ENCODE measurements around the gene NEK2. TPM values are rescaled to one million over a fixed set of nuclear protein-coding genes. Genes with fewer than 3 reads are reported as not detected.

The NEK2 gene
- total RNA-seq, 1 experiment from 2014 or later = 47.5 TPM

DNA sequence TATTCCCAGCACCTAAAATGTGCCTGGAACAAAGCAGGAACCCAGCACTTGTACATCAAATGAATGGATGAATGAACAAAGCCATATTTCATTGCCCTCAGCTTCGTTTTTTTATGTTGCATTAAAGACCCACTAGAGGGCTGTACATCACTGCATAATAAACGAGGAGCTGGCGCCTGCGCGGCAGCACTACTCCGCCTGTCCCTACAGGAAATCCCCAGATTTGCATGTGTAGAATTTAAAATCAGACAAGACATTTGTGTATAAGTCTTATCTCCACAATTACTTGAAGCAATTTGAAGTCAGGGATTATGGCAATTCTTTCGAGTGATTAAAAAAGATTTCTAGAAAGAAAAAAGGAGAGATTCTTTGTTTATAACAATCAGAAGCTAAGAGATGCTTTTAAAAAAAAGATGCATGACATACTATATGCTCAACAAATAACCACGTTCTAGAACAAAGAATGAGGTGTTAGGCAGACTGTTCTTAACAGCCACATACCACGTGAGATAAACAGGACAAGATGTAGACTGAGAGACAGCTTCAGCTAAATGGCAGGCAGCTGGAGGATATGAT lies 5.4 kb upstream of the NEK2 start:
- peak overlapping the region; percentile 72 for H2AFZ ChIP-seq (ENCODE audit: low read length)
- H3F3A ChIP-seq (ENCODE audit: low read length, unreplicated experiment) = no peaks in the 10 kb centered on the region
- peak; percentile 90 for ATAC-seq
- no peaks in the 10 kb centered on the region for H4K20me1 ChIP-seq (ENCODE audit: low read length)
- DNase-seq = peak; percentile 94
- peak overlapping the region; percentile 17; the same call in 1 of the 2 replicates for H3K4me2 ChIP-seq (ENCODE audit: low read length)
- no peaks in the 10 kb centered on the region for H3K79me2 ChIP-seq (ENCODE audit: low read length)
- CTCF ChIA-PET = interaction anchor here (0.6 to 1.9 kb wide), 12 partner anchors 10 to 1812 kb away, joined by 3 to 32 read pairs (median 4); partner anchors contain the start of genes DTL and INTS7
- H3K9me2 ChIP-seq (replicated peaks; ENCODE audit: low read length) = no peaks in the 10 kb centered on the region
- H3K36me3 ChIP-seq (ENCODE audit: low read depth, low read length) = no peaks in the 10 kb centered on the region
- no TSS peak for BruUV-seq (replicated peaks)
- POLR2A ChIA-PET (ENCODE audit: unreplicated experiment) = interaction anchor here (0.6 to 0.8 kb wide), 2 partner anchors 16 to 1339 kb away, joined by 5 to 7 read pairs; no protein-coding TSS in a partner anchor
- H3K9me3 ChIP-seq (ENCODE audit: low read length) = no peaks in the 10 kb centered on the region
- intact Hi-C loops (cut with micrococcal nuclease) = loop anchor here (1.0 to 10.0 kb wide), 9 partner anchors 149 to 775 kb away; partner anchors contain the start of genes DTL, INTS7 and LPGAT1
- TF ChIP-seq EZH2phosphoT487 (IDR thresholded peaks at IDR 0.05; ENCODE audit: borderline replicate concordance, low read length) = no peak
- TF ChIP-seq, protein P1, sequence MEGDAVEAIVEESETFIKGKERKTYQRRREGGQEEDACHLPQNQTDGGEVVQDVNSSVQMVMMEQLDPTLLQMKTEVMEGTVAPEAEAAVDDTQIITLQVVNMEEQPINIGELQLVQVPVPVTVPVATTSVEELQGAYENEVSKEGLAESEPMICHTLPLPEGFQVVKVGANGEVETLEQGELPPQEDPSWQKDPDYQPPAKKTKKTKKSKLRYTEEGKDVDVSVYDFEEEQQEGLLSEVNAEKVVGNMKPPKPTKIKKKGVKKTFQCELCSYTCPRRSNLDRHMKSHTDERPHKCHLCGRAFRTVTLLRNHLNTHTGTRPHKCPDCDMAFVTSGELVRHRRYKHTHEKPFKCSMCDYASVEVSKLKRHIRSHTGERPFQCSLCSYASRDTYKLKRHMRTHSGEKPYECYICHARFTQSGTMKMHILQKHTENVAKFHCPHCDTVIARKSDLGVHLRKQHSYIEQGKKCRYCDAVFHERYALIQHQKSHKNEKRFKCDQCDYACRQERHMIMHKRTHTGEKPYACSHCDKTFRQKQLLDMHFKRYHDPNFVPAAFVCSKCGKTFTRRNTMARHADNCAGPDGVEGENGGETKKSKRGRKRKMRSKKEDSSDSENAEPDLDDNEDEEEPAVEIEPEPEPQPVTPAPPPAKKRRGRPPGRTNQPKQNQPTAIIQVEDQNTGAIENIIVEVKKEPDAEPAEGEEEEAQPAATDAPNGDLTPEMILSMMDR (conservative IDR thresholded peaks at IDR 0.05; ENCODE audit: low read depth, low read length) = peak; percentile 91
- H3K4me1 ChIP-seq (ENCODE audit: insufficient read depth, low read length) = peaks cover 7% of the 10 kb centered on the region; the same call in 1 of the 2 replicates
- no peak overlapping the region for H3K9ac ChIP-seq (ENCODE audit: low read length)
- no peaks in the 10 kb centered on the region for H3K27me3 ChIP-seq (ENCODE audit: low read length)
- H3K4me3 ChIP-seq (ENCODE audit: low read length) = no peak overlapping the region
- H3K27ac ChIP-seq (ENCODE audit: low read length) = no peak overlapping the region

DNA sequence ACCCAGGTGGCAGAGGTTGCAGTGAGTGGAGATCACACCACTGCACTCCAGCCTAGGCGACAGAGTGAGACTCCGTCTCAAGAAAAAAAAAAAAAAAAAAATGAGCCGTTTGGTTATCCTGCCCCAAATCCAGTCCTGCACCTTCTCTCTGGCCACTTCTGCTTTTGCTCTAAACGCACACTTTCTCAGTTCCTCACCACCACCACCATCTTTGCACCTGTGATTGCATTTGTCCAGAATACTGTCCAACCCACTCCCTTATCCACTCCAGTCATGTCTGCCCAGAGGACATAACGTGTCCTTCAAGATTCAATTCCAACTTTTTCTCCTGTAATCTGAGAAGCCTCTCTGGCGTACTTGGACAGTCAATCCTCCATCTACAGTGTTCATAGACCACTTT lies 2.2 kb upstream of the NEK2 start:
- Histone ChIP-seq H3K27ac (ENCODE audit: low read length) (no peak overlapping the region), H4K20me1 (ENCODE audit: low read length) (0 out of 2 replicates have a peak, but pooled peaks cover 2% of the 10 kb centered on the region), H3K36me3 (ENCODE audit: low read depth, low read length) (peaks cover 7% of the 10 kb centered on the region), H2AFZ (ENCODE audit: low read length) (no peak overlapping the region), H3K9ac (ENCODE audit: low read length) (no peak overlapping the region), H3K9me2 (replicated peaks; ENCODE audit: low read length) (no peaks in the 10 kb centered on the region), H3K79me2 (ENCODE audit: low read length) (peaks cover 25% of the 10 kb centered on the region), H3K4me2 (ENCODE audit: low read length) (no peak overlapping the region), H3K4me3 (ENCODE audit: low read length) (no peak overlapping the region), H3K27me3 (ENCODE audit: low read length) (no peaks in the 10 kb centered on the region), H3K9me3 (ENCODE audit: low read length) (no peaks in the 10 kb centered on the region), H3K4me1 (ENCODE audit: insufficient read depth, low read length) (peaks cover 22% of the 10 kb centered on the region), H3F3A (ENCODE audit: low read length, unreplicated experiment) (no peaks in the 10 kb centered on the region)
- BruUV-seq (replicated peaks) = no TSS peak
- no peak for TF ChIP-seq EZH2phosphoT487 (IDR thresholded peaks at IDR 0.05; ENCODE audit: borderline replicate concordance, low read length)
- TF ChIP-seq EZH2 (IDR thresholded peaks at IDR 0.05; ENCODE audit: low read length, unreplicated experiment) = no peak
- TF ChIP-seq, protein P1 (conservative IDR thresholded peaks at IDR 0.05; ENCODE audit: low read depth, low read length) = no peak
- ChIA-PET POLR2A (ENCODE audit: unreplicated experiment) (no interaction called here), CTCF (no interaction called here)
- DNase-seq = no peak
- no peak for ATAC-seq
- intact Hi-C loops (cut with micrococcal nuclease) = no loop called here

- Histone ChIP-seq H3K4me2 (ENCODE audit: low read length) (no peak overlapping the region), H3K9me3 (ENCODE audit: low read length) (no peaks in the 10 kb centered on the region), H3F3A (ENCODE audit: low read length, unreplicated experiment) (no peaks in the 10 kb centered on the region), H3K36me3 (ENCODE audit: low read depth, low read length) (peaks cover 8% of the 10 kb centered on the region), H3K4me1 (ENCODE audit: insufficient read depth, low read length) (peaks cover 28% of the 10 kb centered on the region), H3K27ac (ENCODE audit: low read length) (no peak overlapping the region), H3K9me2 (replicated peaks; ENCODE audit: low read length) (no peaks in the 10 kb centered on the region), H4K20me1 (ENCODE audit: low read length) (0 out of 2 replicates have a peak, but pooled peaks cover 3% of the 10 kb centered on the region), H3K27me3 (ENCODE audit: low read length) (no peaks in the 10 kb centered on the region), H3K9ac (ENCODE audit: low read length) (no peak overlapping the region), H2AFZ (ENCODE audit: low read length) (no peak overlapping the region), H3K4me3 (ENCODE audit: low read length) (no peak overlapping the region), H3K79me2 (ENCODE audit: low read length) (peaks cover 34% of the 10 kb centered on the region)
- DNase-seq (no peak), ATAC-seq (no peak)
- ChIA-PET POLR2A (ENCODE audit: unreplicated experiment) (no interaction called here), CTCF (no interaction called here)
- intact Hi-C loops (cut with micrococcal nuclease) = no loop called here
- TF ChIP-seq EZH2 (IDR thresholded peaks at IDR 0.05; ENCODE audit: low read length, unreplicated experiment) (no peak), EZH2phosphoT487 (IDR thresholded peaks at IDR 0.05; ENCODE audit: borderline replicate concordance, low read length) (no peak)
- TF ChIP-seq, protein P1 (conservative IDR thresholded peaks at IDR 0.05; ENCODE audit: low read depth, low read length) = no peak
- no TSS peak for BruUV-seq (replicated peaks)
These were observed 1.3 kb upstream of the NEK2 start for GRCh38 chr1:211676761-211677160.

All from PC-3 (cell line).